ENCODE data around the gene ISG15.
"Not testable (repeated sequence)": the region's sequence is repeated elsewhere in the genome, so short reads cannot be mapped to it uniquely, and the experiment has no call there.

ISG15 gene

GRCh38 chr1:975896-976683, 37.2 kb upstream of the ISG15 start:
- peak; percentile 84 for DNase-seq

DNA sequence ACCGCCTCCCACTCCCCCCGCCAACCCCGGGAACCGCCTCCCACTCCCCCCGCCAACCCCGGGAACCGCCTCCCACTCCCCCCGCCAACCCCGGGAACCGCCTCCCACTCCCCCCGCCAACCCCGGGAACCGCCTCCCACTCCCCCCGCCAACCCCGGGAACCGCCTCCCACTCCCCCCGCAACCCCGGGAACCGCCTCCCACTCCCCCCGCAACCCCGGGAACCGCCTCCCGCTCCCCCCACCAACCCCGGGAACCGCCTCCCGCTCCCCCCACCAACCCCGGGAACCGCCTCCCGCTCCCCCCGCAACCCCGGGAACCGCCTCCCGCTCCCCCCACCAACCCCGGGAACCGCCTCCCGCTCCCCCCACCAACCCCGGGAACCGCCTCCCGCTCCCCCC, 36.5 kb upstream of the ISG15 start:
- DNase-seq: not testable (repeated sequence)

DNA sequence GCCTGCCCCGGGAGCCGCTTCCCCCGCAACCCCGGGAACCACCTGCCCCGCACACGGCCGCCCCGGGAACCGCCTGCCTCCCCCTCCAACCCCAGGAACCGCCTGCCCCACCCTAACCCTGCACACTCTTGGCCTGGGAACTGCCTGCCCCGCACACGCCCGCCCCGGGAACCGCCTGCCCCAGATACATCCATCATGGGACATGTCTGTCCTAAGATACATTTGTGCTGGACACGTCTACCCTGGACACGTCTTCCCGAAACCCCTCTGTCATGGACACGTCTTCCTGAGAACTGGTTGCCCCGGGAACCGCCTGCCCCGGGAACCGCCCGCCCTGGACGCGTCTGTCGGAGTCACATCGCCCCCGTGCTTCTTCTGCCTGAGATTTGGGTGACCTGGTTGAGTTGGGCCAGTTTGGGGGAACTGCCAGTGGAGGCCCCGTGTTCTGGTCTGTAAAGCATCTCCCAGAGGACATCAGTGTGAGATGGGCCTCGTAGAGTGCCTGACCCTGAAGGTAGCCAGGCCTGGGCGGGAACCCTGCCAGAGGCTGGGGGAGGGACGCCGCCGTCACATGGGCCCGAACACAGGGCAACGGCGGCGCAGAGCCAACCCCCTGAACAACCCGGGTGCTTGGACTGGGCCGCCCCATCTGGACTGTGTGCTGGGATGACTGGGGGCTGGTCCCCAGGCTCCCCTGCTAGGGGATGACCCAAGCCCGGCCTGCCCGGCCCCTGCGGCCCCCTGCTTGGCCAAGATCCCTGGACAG, 35.0 kb upstream of the ISG15 start:
- DNase-seq: no peak

GRCh38 chr1:978835-979743, 34.2 kb upstream of the ISG15 start:
- no peak for DNase-seq

- no peak for DNase-seq
Measured at GRCh38 chr1:979744-980072, 33.6 kb upstream of the ISG15 start.

DNA sequence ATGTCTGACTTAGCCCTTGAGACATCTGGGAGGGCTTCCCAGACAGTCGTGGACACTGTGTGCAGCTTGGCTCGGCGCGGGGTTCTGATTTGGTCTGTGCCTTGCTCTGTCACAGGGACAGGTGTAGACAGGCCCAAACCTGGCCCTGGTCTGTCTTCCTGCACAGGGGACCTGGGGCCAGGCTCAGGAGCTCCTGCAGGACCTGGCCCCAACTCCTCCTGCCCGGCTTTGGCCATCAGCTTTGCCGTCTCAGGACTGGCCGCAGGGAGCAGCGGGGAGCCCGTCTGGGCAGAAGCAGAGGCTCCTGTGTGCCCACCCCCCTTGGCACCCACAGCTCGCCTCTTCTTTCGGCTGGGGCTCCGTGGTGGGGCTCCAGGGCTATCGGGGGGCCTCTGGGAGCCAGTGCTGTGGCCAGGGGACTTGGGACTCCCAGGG, 33.1 kb upstream of the ISG15 start:
- no peak for DNase-seq

DNA sequence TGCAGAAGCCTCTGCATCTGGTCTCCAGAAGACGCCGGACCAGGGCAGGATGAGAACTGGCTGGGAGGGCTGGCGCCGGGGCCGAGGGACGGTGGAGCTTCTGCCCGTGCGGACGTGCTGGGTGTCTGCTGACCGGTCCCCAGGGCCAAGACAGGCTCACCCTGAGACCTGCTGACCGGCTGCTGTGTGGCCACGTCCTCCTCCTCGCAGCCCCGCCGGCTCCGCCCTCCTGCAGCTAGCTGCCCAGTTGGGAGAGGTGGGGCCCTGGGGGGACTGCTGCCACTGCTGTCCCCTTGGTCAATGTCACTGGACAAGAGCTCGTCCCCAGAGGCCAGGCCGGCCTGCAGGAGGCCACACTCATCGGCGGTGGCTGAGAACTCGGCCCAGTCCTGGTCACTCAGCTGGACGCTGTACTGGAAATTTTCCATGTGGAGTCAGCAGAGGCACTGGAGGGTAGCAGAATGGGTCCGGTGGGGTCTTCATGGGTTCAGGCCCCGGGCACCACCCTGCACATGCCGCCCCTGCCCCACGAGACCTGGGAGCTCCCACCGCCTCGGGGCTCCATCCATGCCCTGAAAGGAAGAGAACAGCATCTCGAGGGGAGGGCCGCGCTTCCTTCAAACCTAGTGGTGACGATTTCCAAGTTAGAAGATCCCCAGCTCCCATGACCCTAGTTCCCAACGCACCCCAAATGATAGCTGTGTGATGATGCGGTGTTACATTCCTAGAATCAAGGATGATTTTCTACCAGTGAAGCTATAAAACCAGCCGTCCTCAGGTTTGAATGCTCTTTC, 32.5 kb upstream of the ISG15 start:
- DNase-seq: no peak

GRCh38 chr1:981491-981954, 31.8 kb upstream of the ISG15 start:
- no peak for DNase-seq

DNA sequence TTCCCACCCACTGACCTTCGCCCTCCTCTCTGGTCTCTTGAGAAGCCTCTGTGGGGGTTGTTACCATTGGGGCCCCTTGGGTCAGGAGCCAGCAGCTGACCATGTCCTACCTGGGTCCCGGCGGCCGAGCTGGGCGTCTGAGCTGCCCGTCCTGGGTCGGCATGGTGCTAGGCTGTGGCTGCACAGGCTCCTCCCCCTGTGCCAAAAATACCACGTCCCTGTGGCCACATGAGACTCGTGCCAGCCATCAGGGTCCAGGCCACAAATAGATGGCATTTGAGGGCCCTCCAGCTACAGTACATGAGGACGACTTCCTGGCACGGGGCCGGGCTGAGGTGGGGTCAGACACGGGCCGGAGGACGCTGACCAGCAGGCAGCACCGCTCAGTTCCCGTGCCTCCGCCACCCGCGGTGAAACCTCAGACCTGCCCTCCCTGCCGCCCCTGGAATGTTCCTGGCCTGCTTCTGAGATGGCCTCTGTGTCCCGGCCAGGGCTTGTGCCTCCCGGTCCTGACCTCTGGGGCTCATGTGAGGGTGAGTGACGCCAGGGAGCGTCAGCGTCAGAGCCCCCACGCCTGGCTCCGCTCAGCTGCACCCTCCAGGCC, 31.2 kb upstream of the ISG15 start, which contains the start of gene PERM1:
PERM1 (minus strand) TSS at position 139 of the 604 bp plus-strand sequence. CDS start 1,064 bp downstream, outside the sequence.
- no peak for DNase-seq

GRCh38 chr1:982765-983436, 30.4 kb upstream of the ISG15 start:
- no peak for DNase-seq

DNA sequence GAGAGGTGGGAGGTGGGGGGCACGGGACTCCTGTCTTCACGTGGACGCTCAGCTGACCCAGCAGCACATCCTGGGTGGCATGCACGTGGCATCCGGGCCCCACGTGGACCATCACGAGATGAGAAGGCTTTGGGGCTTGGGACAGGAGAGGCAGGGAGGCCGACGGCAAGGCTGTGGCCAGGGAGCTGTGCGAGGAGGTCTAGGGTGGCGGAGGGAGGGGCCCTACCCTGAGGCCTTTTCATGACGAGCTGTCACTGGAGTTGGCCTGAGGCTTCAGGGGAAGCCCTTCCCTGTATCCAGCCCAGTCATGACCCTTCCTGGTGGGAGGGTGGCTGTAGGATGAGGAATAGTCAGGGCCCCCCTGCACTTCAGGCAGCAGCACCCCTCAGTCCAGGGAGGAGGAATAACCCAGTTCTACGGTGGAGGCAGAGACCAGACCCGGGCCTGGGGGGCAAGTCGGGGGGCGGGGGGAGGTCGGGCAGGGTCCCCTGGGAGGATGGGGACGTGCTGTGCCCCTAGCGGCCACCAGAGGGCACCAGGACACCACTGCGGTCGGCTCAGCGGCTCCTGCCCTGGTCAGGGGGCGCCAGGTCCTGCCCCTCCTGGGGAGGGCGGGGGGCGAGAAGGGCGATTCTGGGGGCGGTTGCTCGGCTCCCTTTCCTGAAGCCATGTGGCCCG, 29.4 kb upstream of the ISG15 start:
- peak; percentile 87 for DNase-seq

DNA sequence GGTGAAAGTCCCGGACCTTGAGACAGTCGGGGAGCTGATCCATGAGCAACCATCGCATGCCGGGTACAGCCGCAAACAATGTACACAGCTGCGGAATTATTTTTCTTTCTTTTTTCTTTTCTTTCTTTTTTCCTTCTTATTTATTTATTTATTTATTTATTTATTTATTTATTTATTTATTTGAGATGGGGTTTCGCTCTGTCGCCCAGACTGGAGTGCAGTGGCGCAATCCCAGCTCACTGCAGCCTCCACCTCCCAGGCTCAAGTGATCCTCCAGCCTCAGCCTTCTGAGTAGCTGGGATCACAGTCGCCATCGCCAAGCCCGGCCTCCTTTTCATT, 28.9 kb upstream of the ISG15 start:
- DNase-seq: no peak

GRCh38 chr1:985126-985525, 28.2 kb upstream of the ISG15 start:
- no peak for DNase-seq

- DNase-seq: not testable (repeated sequence)
Measured at GRCh38 chr1:988061-988460, 25.2 kb upstream of the ISG15 start.

DNA sequence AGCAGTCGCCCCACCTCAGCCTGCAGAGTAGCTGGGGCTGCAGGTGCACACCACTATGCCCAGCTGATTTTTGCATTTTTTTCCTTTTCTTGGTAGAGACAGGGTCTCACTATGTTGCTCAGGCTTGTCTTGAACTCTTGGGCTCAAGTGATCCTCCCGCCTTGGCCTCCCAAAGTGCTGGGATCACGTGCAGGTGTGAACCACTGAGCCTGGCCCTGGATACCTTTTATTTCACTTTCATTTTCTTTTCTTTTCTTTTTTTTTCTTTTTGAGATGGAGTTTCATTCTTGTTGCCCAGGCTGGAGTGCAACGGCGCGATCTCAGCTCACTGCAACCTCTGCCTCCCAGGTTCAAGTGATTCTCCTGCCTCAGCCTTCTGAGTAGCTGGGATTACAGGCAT, 22.0 kb upstream of the ISG15 start:
- DNase-seq: not testable (repeated sequence)

DNA sequence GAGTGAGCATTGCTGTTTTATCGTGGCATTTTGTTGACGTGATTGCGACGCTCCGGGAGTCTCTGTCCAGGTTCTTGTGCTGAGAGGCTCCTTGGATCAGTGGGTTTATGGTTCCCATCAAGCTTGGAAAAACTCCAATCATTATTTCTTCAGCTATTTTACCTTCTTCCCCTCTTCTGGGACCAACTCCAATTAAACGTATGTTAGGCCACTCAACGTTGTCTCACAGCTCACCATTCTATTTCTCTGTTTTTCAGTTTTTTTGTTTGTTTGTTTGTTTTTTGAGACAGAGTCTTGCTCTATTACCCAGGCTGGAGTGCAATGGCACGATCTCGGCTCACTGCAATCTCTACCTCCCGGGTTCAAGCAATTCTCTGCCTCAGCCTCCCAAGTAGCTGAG, 21.4 kb upstream of the ISG15 start:
- DNase-seq: no peak

GRCh38 chr1:992362-992761, 20.9 kb upstream of the ISG15 start:
- no peak for DNase-seq

- DNase-seq: no peak
Measured at GRCh38 chr1:993379-993995, 19.8 kb upstream of the ISG15 start.

- not testable (repeated sequence) for DNase-seq
Measured at GRCh38 chr1:994546-994945, 18.8 kb upstream of the ISG15 start.

Data from activated CD8-positive, alpha-beta memory T cell treated with anti-CD3 and anti-CD28 coated beads, Interleukin-2, amount 50 U/mL, for 48 hours (primary cell).